Testis (tissue), 2 donors: Measurements from ENCODE around the gene ILDR1.

Source experiments
- POLR2A ChIP-seq: fragments of 450-650 bp; IDR thresholded peaks from one replicate; pipeline ENCODE4 v1.6.1; 2017; ENCODE audit warnings: antibody characterized with exemption, mild to moderate bottlenecking, moderate library complexity
- TF ChIP-seq, protein P1 (sequence below), 3 experiments: fragments of 450-650 bp in 2 of 3; fragments of 200-600 bp in 1 of 3; sonication (generic) in 1 of 3; IDR thresholded peaks; one replicate each; pipeline ENCODE4 v1.5.1; 2016 to 2019; ENCODE audit warnings: antibody characterized with exemption in 3 of 3, mild to moderate bottlenecking in 2 of 3, moderate library complexity in 1 of 3

DNA sequence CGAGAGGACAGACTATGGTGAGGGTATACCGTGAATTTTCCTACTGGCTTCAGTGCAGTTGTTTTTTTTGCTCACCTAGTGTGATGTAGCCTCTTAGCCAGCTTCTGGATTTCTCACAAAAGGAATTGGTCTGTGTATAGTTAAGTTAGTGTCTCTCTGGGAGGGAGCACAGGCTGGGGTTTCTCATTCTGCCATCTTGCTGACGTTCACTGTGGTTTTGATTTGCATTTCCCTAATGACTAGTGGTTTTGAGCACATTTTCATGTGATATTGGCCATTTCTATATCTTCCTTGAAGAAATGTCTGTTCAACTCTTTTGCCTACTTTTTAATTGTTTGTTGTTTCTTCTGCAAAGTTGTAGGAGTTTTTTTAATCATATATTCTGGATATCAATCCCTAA lies 30.9 kb upstream of the ILDR1 start:
- TF ChIP-seq, protein P1, sequence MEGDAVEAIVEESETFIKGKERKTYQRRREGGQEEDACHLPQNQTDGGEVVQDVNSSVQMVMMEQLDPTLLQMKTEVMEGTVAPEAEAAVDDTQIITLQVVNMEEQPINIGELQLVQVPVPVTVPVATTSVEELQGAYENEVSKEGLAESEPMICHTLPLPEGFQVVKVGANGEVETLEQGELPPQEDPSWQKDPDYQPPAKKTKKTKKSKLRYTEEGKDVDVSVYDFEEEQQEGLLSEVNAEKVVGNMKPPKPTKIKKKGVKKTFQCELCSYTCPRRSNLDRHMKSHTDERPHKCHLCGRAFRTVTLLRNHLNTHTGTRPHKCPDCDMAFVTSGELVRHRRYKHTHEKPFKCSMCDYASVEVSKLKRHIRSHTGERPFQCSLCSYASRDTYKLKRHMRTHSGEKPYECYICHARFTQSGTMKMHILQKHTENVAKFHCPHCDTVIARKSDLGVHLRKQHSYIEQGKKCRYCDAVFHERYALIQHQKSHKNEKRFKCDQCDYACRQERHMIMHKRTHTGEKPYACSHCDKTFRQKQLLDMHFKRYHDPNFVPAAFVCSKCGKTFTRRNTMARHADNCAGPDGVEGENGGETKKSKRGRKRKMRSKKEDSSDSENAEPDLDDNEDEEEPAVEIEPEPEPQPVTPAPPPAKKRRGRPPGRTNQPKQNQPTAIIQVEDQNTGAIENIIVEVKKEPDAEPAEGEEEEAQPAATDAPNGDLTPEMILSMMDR (IDR thresholded peaks at IDR 0.05): no peak
- no peak for TF ChIP-seq POLR2A
